Panc1 (cell line): ENCODE measurements around the gene LIN9. TPM values are rescaled to one million over a fixed set of nuclear protein-coding genes. Genes with fewer than 3 reads are reported as not detected.
A peak's percentile ranks its signal among the peaks of the same experiment; 100 is the strongest.

Source experiments
- ATAC-seq: fragments of 200-7000 bp; cut with Tn5 transposase; 2 replicates; pipeline ENCODE4 v1.9.1; 2020; ENCODE audit warnings: mild to moderate bottlenecking, moderate library complexity
- Bru-seq: library from RNA; stranded (reverse); fragments of 400-500 nt; gene quantifications from one replicate; lab custom pipeline; 2021; lab: Mats Ljungman, UMichigan
- BruChase-seq, 2 experiments: library from RNA; stranded (reverse); fragments of 400-500 nt; gene quantifications; one replicate each; lab custom pipeline; 2021; lab: Mats Ljungman, UMichigan
- BruUV-seq: library from RNA; stranded (reverse); fragments of 400-500 nt; replicated peaks from 2 replicates; lab custom pipeline; 2021; lab: Mats Ljungman, UMichigan
- CTCF ChIA-PET: fragments of 300-600 bp; sonication (Branson Sonifier 250); formaldehyde crosslinking; loops from one replicate; lab custom pipeline; 2022; ENCODE audit warnings: antibody characterized with exemption; lab: Charles Lee
- POLR2A ChIA-PET: fragments of 300-600 bp; sonication (Branson Sonifier 250); formaldehyde crosslinking; loops from one replicate; lab custom pipeline; 2022; ENCODE audit warnings: antibody characterized with exemption; lab: Charles Lee
- DNase-seq: peaks from one replicate; pipeline ENCODE4 v3.0.0-alpha.2; 2010; ENCODE audit warnings: low read depth, low spot score
- H3K27ac ChIP-seq: 2 replicates; pipeline ENCODE4 v1.5.1; 2011; ENCODE audit warnings: mild to moderate bottlenecking, low read length, inconsistent platforms
- H3K27me3 ChIP-seq: fragments of 200-500 bp; sonication (Bioruptor generic); 2 replicates; pipeline ENCODE4 v1.6.0; 2014; ENCODE audit warnings: low read length, inconsistent platforms; ENCODE audit not compliant: control insufficient read depth, insufficient read depth
- H3K36me3 ChIP-seq: fragments of 200-500 bp; sonication (Bioruptor generic); 2 replicates; pipeline ENCODE4 v1.5.1; 2014; ENCODE audit warnings: inconsistent platforms, mild to moderate bottlenecking, low read length, moderate library complexity; ENCODE audit not compliant: control insufficient read depth, insufficient read depth
- H3K4me1 ChIP-seq: 2 replicates; pipeline ENCODE4 v1.5.1; 2011; ENCODE audit warnings: inconsistent platforms, mild to moderate bottlenecking, low read length, moderate library complexity; ENCODE audit not compliant: control insufficient read depth, insufficient read depth
- H3K4me3 ChIP-seq, 2 experiments: 2 replicates each; pipeline ENCODE4 v1.5.1; 2011 to 2012; ENCODE audit warnings: low read depth in 2 of 2, low read length in 2 of 2, mild to moderate bottlenecking in 2 of 2, inconsistent platforms in 1 of 2, moderate library complexity in 1 of 2
- H3K9me3 ChIP-seq: fragments of 200-500 bp; sonication (Bioruptor generic); 2 replicates; pipeline ENCODE4 v1.5.1; 2014; ENCODE audit warnings: low read depth, mild to moderate bottlenecking, inconsistent platforms, low read length, moderate library complexity; ENCODE audit not compliant: control insufficient read depth, insufficient read depth
- CTCF ChIP-seq: fragments of 450-650 bp; IDR thresholded peaks from 2 replicates; pipeline ENCODE4 v1.5.1; 2017; ENCODE audit warnings: mild to moderate bottlenecking
- POLR2AphosphoS5 ChIP-seq: IDR thresholded peaks from 2 replicates; pipeline ENCODE4 v1.6.1; 2012; ENCODE audit warnings: mild to moderate bottlenecking, low read depth, low read length, moderate library complexity
- REST ChIP-seq, 2 experiments: IDR thresholded peaks; 2 replicates each; pipeline ENCODE4 v1.6.1; 2011 to 2012; ENCODE audit warnings: low read depth in 2 of 2, control low read depth in 1 of 2, low read length in 1 of 2, mild to moderate bottlenecking in 1 of 2, moderate library complexity in 1 of 2; ENCODE audit not compliant: insufficient read depth in 1 of 2
- SIN3A ChIP-seq: IDR thresholded peaks from 2 replicates; pipeline ENCODE4 v1.6.1; 2012; ENCODE audit warnings: low read depth, mild to moderate bottlenecking, low read length, moderate library complexity, borderline replicate concordance; ENCODE audit not compliant: insufficient read depth
- TCF7L2 ChIP-seq: IDR thresholded peaks from 2 replicates; pipeline ENCODE4 v1.6.1; 2011; ENCODE audit warnings: mild to moderate bottlenecking, low read depth, low read length, inconsistent platforms
- in situ Hi-C: cut with HindIII; loops from 2 replicates; pipeline ENCODE4 v1.10.0; 2016; ENCODE audit warnings: low sequenced_read_pairs, low pct_unique_long_range_greater_than_20kb
- intact Hi-C: fragments of 100-400 bp; cut with micrococcal nuclease; formaldehyde crosslinking; loops from one replicate; pipeline ENCODE4 v1.10.0; 2022; ENCODE audit not compliant: unreplicated experiment
- long read RNA-seq: library from polyadenylated mRNA; unstranded; transcript quantifications from one replicate; pipeline ENCODE4 v2.0.0, GENCODE V29; 2021; ENCODE audit not compliant: unreplicated experiment
- polyA plus RNA-seq: library from polyadenylated mRNA; unstranded; fragments of >200 nt; gene quantifications from one replicate; pipeline ENCODE4 v1.2.1, GENCODE V29; 2012; ENCODE audit warnings: missing spikeins; ENCODE audit not compliant: insufficient read length
- total RNA-seq: library from RNA; stranded (reverse); gene quantifications from one replicate; pipeline ENCODE4 v1.2.1, GENCODE V29; 2021; ENCODE audit not compliant: unreplicated experiment

Gene LIN9
- 11.4 TPM for total RNA-seq
- 2.4 TPM for polyA plus RNA-seq
- percentile 73 among the genes with signal in this experiment for Bru-seq, nascent RNA
- BruChase-seq, experiment 1, labeled RNA remaining after a 2-hour chase = percentile 66 among the genes with signal in this experiment
- BruChase-seq, experiment 2, labeled RNA remaining after a 6-hour chase = percentile 59 among the genes with signal in this experiment
- long read RNA-seq, transcript LIN9-204 (14 exons, 2,909 nt) = minor isoform, 7 of 40 reads
- long read RNA-seq, transcript LIN9-201 (15 exons, 3,567 nt) = major isoform, 20 of 40 reads
- long read RNA-seq, partial matches to known transcripts = 5 of 40 reads
- long read RNA-seq, other reads (novel, unspliced or antisense) = 6 of 40 reads

- Histone ChIP-seq H3K27ac (peak within 1 kb of the TSS; percentile 90), H3K36me3 (no peaks in the 10 kb centered on the region), H3K4me1 (peaks cover 18% of the 10 kb centered on the region), H3K9me3 (no peaks in the 10 kb centered on the region), H3K27me3 (no peaks in the 10 kb centered on the region), H3K4me3 (peak within 1 kb of the TSS; percentile 87 to 99)
- peak; percentile 94 for ATAC-seq
- in situ Hi-C loops = no loop called here
- CTCF ChIA-PET = interaction anchor here (1.4 kb wide), 1 partner anchor 24 kb away, joined by 7 read pairs; no protein-coding TSS in a partner anchor
- intact Hi-C loops = no loop called here
- no peak for DNase-seq
- POLR2A ChIA-PET = interaction anchor here (1.0 kb wide), 1 partner anchor 9 kb away, joined by 10 read pairs; no protein-coding TSS in a partner anchor
- BruUV-seq = no TSS peak
- TF ChIP-seq TCF7L2 = peak; percentile 94
- peak; percentile 65; the same call in 1 of the 2 replicates for TF ChIP-seq POLR2AphosphoS5
- no peak for TF ChIP-seq CTCF
- TF ChIP-seq REST (IDR thresholded peaks at IDR 0.05; ENCODE audit: insufficient read depth in 1 of 2, low read depth in 2 of 2, low read length in 1 of 2) = no peak
- TF ChIP-seq SIN3A = peak; percentile 94; the same call in 1 of the 2 replicates
Observed at GRCh38 chr1:226308723-226309397, at the start of gene LIN9. Gene LIN9, minus strand, starts transcription at chr1:226309164. Its CDS starts 25 bp downstream, at chr1:226309139.

GRCh38 chr1:226357416-226357815, 48.5 kb upstream of the LIN9 start:
- intact Hi-C loops = no loop called here
- no peaks in the 10 kb centered on the region for H3K9me3 ChIP-seq
- DNase-seq (no peak), ATAC-seq (no peak)
- ChIA-PET CTCF (no interaction called here), POLR2A (no interaction called here)
- H3K4me1 ChIP-seq = no peaks in the 10 kb centered on the region
- H3K36me3 ChIP-seq = no peaks in the 10 kb centered on the region
- in situ Hi-C loops = no loop called here
- H3K4me3 ChIP-seq = no peak overlapping the region
- TF ChIP-seq TCF7L2 (no peak), SIN3A (no peak), REST (IDR thresholded peaks at IDR 0.05; ENCODE audit: insufficient read depth in 1 of 2, low read depth in 2 of 2, low read length in 1 of 2) (no peak), CTCF (no peak), POLR2AphosphoS5 (no peak)
- no peak overlapping the region for H3K27ac ChIP-seq
- H3K27me3 ChIP-seq = no peaks in the 10 kb centered on the region
- no TSS peak for BruUV-seq
